Jurkat, Clone E6-1 (cell line): ENCODE results near the gene RSBN1. TPM values are rescaled to one million over a fixed set of nuclear protein-coding genes. Genes with fewer than 3 reads are reported as not detected.
"Not testable (repeated sequence)": the region's sequence is repeated elsewhere in the genome, so short reads cannot be mapped to it uniquely, and the experiment has no call there.

ENCODE experiments used
- DNase-seq: peaks from one replicate; pipeline ENCODE4 v3.0.0-alpha.2; 2011; ENCODE audit warnings: low read depth, low spot score
- H3K4me3 ChIP-seq: 2 replicates; pipeline ENCODE4 v1.5.1; 2011; ENCODE audit warnings: mild to moderate bottlenecking, low read length, control low read depth, moderate library complexity
- polyA plus RNA-seq: library from polyadenylated mRNA; unstranded; fragments of >200 nt; gene quantifications from one replicate; pipeline ENCODE4 v1.2.1, GENCODE V29; 2012; ENCODE audit warnings: missing spikeins; ENCODE audit not compliant: insufficient read length, insufficient read depth

The RSBN1 gene
- 12.8 TPM for polyA plus RNA-seq

DNA sequence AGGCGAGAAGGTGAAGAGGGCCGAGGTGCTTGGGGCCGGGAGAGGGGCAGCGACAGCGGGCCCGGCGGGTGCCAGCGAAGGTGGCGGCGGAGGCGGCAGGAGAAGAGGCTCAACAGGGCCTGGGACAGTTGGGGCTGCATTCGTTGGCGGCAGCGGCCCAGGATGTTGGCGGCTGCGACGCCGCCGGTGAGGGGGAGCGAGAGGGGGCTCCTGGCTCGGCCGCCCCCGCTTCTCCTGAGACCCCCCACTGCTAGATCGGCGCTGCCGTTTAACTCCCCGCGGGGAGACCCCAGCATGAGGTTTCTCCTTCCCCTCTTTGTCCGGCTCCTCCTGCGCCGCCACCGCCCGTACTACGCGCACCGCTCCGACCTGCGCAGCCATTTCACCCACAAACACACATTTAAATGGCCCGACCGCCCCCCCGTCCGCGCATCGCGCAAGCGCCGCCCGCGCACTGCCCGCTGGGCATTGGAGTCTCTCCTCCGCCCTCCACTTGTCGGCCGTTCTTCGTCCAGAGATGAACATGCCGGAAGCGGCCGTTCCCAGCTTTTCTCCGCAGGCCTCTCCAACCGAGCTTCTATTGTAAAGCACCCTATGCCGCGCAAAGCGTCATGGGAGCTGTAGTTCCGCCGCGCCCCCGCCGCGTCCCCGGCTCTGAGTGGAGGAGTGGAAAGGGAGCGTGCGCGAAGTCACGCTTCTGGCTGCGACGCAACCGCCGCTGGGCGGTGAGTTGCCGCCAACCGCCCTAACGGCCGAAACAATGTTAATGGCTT lies at the start of gene RSBN1:
Gene RSBN1 (minus strand): TSS at position 589 of the 773 bp plus-strand sequence. CDS start 64 bp downstream, at position 525.
- peak; percentile 98 for DNase-seq
- peak within 1 kb of the TSS; percentile 79 for H3K4me3 ChIP-seq

DNA sequence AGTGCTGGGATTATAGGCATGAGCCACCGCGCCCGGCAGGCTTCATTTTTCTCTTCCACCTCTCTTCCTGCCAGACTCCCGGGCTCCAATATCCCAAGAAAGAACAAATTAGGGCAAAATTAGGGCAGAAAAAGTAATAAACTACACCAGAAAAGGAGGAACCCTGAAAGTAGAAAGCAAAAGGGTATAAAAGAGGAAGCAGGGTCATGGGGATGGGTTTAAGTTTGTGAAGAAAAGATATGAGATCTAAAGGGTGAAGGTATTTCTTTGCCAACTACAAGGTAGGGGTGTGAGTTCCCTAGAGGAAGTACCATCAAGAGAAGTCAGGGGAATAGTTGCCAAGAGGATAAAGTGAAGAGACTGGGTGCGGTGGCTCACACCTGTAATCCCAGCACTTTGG lies 49.4 kb upstream of the RSBN1 start:
- no peak for DNase-seq
- H3K4me3 ChIP-seq: no peak overlapping the region

DNA sequence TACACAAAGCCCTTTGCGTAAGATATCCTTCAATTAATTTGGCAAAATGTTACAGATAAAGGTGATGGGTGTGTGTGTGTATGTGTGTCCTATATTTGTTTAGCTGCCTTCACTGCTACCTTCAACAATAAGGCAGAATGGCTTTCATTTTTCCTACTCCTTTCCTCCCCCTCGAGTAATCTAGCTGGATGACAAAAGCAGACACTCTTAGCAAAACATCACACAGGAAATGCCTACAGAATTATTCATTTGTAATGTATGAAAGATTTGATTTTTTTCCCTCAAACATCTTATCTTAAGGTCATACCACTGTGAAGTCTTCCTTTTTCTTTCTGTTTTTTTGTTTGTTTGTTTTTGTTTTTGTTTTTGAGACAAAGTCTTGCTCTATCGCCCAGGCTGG lies 48.6 kb upstream of the RSBN1 start:
- DNase-seq: no peak
- no peak overlapping the region for H3K4me3 ChIP-seq

DNA sequence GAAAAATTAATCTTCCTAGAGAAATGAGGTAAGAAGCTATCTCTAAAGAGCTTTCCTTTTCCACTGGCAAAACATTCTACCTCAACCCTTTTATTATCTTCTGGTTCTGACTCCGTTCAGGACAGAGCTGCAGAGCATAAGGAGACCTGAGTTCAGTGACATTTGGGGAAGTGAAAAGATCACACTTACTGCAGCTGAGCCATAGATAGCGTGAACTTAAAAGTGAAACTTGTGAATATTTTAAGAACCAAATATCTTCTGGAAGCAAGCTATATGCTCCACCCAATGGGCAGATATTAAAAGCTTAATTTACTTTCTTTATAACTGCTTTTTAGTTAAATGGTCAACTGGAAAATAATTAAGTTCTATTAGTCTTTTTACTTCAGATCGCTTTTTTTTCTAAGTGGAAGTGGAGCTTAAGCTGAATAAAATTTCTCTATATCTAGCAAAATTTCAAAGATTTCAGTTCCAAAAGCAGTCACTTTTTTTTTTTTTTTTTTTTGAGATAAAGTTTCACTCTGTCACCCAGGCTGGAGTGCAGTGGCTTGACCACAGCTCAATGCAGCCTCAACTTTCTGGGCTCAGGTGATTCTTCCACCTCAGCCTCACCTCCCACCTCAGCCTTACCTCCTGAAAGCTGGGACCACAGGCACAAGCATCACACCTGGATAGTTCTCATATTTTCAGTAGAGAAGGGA lies 47.4 kb upstream of the RSBN1 start:
- no peak for DNase-seq
- no peak overlapping the region for H3K4me3 ChIP-seq

DNA sequence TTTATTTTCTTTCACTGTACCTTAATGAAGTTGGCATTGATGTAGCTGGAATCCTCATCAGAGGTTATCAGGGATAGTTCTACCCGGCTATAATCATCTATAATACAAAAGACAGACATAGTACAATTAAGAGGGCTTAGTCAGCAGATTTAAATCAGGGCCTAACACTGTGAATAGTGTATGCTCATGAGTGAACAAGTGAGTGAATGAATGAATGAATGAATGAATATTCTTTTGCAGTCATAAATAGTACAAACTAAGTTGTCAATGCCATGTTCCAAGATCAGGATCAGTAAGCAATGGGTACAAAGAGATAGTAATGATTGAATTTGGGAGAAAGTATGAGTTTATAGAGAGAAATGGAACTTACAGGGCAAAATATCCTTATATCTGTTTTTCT lies 46.7 kb upstream of the RSBN1 start:
- no peak for DNase-seq
- H3K4me3 ChIP-seq: no peak overlapping the region

DNA sequence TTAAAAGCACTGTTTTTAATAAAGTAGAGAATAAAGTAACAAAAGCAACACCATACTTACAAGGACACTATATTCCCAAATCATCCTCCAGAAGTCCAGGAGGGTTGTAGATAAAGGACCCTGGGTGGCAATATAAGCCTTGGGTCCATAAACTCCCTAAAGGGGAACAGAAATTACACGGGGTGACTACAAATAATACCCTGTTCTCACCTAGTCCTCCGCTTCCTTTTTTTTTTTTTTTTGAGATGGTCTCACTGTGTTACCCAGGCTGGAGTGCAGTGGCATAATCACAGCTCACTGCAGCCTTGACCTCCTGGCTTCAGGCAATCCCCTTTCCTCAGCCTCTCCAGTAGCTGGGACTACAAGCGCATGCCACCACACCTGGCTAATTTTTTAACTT lies 46.1 kb upstream of the RSBN1 start:
- no peak for DNase-seq
- no peak overlapping the region for H3K4me3 ChIP-seq

DNA sequence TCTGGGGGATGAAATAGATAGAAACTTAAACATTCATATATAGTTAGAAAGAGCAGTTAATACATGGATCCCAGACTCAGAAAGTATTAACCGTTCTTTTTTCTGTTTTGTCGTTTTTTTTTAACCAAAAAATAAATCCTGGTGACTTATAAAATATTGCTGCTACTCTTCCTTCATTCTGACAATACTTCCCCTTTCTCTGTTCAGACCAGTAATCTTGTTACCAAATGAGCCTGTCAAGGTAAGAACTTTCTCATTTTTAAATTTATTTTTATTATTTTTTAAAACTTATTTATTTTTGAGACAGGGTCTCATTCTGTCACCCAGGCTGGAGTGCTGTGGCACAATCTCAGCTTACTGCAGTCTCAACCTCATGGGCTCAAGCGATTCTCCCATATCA lies 45.5 kb upstream of the RSBN1 start:
- no peak for DNase-seq
- no peak overlapping the region for H3K4me3 ChIP-seq

DNA sequence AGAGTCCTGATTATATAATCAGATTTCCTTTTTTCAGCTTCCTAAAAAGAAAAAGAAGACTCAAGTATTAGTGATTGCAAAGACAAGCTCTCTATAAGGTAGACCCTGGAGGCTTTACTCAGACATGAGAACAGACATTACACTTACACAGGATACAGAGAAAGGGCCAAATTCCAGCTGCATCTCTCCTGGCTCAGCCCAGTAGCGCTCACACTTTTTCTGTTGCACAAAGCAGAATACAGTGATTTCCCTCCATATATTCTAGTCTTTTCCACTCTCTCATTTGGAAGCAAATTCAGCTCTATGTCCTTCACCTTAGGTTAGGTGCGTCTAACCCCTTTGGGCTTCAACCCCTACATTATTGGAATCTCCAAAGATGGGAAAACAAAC lies 44.1 kb upstream of the RSBN1 start:
- DNase-seq: no peak

DNA sequence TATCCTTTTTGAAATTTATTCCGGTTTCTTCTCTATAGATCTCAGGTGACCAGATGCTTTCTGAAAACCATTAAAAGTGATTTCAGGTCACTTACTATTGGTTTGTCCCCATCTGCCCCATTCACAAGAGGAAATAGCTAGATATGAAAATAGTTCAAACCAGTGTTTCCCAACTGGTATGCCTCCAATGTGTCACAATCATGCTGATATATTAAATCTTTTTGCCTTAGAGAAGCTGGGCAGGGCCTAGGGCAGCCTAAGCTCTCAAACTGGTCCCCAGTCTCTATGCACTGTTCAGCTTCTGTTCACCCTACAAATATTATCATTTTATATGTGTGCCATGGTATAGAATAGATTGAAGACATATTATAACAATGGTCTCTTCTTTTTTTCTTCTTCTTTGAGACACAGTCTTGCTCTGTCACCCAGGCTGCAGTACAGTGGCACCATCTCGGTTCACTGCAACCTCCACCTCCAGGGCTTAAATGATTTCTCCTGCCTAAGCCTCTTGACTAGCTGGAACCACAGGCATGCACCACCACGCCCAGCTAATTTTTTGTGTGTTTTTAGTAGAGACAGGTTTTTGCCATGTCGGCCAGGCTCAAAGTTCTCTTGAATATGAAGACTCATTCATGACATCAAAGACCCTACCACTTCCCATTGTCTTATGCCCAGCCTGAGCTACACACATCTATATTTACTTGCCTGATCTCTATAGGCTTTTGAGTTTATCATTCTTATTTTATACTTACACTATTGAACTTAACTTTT lies 43.5 kb upstream of the RSBN1 start:
- no peak overlapping the region for H3K4me3 ChIP-seq
- DNase-seq: no peak

More for the DNA sequence above, 44.1 kb upstream of the RSBN1 start:
- H3K4me3 ChIP-seq: no peak overlapping the region

DNA sequence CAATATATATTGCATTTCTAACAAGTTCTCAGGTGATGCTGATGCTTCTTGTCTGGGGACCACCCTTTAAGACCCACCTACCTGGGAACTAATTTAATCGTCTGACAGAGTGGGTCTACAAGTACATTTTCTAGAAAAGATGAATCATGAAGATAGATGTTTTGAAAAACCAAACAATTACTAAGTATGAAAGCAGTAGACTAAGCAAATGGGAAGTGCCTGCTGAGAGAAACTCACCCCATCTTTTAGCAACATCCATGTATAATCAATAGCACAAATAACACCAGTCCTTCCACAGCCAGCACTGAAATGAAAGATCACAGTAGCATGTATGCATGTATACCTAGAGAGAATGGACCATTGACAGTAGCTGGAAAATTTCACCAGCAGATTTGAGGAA lies 42.0 kb upstream of the RSBN1 start:
- DNase-seq: no peak
- no peak overlapping the region for H3K4me3 ChIP-seq

DNA sequence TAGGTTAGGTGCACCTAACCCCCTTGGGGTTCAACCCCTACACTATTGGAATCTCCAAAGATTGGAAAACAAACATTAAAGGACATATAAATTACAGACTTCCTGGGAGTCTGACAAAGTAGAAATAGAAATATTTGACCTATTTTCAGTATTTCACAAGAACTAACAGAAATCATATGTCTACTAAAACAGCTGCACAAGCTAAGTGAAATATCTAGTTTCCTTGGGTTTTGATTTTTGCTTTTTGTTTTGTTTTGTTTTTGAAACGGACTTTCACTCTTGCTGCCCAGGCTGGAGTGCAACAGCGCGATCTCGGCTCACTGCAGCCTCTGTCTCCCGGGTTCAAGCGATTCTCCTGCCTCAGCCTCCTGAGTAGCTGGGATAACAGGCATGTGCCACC lies 40.4 kb upstream of the RSBN1 start:
- H3K4me3 ChIP-seq, DNase-seq: not testable (repeated sequence)

DNA sequence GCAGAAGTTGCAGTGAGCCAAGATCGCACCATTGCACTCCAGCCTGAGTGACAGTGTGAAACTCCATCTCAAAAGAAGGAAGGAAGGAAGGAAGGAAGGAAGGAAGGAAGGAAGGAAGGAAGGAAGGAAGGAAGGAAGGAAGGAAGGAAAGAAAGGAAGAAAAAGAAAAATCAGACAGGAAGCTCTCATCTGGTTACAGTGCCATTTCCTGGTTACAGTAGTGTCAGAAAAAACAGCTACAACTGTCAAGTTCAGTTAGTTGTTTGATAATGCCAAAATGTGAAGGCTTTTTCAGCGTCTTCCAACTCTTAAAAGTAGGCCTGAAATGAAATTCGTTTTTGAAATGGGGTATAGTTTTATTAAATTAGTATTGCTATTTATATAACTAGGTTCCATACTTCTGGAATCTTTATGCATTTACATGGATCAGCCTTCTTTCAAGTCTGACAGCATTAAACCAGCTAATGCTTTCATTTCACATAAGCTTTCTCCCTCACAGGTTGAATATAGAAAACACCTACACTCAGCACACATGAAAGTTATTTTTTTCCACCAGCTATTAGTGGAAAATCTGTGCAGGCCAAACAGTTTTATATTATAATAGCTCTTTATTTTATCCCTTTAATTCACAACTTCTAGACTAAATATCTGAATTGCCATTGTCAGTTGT lies 38.0 kb upstream of the RSBN1 start:
- no peak for DNase-seq
- H3K4me3 ChIP-seq: no peak overlapping the region

DNA sequence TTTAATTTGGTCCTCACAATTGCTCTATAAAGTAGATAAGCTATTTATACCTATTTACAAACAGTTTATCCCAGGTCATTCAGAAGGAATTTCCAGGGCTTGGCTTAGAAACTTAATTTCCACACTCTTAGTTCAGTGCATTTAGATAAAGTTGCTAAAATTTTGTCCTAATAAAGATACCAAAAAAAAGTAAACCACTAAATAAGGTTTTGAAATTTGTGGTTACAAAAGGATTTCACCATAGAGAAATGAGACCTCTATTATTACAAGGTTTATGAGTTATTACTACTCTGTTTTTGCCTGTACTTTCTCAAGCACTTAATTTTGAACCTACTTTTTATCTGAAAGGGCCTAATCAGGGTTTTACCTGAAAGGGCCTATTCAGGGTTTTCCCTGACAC lies 36.8 kb upstream of the RSBN1 start:
- H3K4me3 ChIP-seq: no peak overlapping the region
- DNase-seq: no peak

DNA sequence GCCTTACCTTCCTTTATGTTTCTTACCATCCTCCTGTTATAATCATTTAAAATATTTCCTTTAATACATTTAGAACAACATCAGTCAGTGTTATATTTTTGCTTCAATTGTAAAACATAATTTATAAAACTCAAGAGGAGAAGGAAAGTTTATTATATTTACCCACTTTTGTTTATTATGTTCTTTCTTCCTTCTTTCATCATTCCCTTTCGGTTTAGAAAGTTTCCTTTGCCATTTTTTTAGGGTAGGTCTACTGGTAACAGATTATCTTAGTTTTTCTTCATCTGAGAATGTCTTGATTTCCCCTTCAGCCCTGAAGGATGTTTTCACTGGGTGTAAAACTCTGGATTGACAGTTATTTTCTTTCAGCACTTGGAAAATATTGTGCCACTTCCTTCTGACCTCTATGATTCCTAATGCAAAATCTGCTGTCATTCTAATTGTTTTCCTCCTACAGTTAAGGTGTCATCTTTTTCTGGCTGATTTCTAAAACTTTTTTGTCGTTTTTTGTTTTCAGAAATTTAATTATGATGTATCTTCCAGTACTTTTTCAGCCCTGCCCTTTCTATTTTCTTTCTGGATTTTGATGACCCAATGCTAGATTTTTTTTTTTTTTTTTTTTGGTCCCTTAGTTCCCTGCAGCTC lies 34.2 kb upstream of the RSBN1 start:
- DNase-seq: no peak

DNA sequence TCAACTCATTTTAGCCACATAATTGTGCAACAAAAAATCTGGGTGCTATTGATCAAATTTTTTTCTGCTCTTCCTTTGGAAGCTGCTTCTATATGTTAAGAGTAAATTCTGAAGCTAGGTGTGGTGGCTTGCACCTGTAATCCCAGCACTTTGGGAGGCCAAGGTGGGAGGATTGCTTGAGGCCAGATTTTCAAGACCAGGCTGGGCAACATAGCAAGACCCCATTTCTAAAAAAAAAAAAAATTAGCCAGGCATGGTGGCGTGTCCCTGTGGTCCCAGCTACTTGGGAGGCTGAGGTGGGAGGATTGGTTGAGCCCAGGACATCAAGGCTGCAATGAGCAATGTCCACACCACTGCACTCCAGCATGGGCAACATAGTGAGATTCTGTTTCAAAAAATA lies 24.3 kb upstream of the RSBN1 start:
- H3K4me3 ChIP-seq: no peak overlapping the region
- no peak for DNase-seq

More for the DNA sequence above, 34.2 kb upstream of the RSBN1 start:
- no peak overlapping the region for H3K4me3 ChIP-seq

DNA sequence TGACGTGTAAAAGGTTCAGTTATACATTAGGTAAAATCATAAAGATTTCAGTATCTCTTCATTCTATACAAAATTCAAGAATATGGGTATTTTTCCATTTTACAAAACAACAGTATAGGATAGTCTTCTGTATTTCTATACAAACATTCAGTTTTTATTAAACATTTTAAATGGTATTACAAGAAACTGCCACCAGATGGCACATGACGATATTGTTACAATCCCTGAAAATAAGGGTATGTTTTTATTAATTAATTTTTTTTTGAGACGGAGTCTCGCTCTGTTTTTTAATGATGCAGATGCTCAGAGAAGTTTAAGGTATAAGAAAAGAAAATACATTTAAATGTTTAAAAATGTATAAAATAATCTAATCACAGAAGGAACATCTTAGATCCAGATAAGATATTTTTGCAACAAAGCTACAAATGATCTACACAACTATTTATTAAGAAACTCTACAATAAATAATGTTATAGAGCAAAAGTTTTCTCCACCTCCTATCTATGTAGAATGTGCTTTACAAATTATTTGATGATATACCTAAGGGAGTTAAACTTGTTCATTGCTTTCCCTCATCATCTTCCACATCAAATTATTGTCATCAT lies 23.5 kb upstream of the RSBN1 start:
- peak; percentile 57 for DNase-seq

DNA sequence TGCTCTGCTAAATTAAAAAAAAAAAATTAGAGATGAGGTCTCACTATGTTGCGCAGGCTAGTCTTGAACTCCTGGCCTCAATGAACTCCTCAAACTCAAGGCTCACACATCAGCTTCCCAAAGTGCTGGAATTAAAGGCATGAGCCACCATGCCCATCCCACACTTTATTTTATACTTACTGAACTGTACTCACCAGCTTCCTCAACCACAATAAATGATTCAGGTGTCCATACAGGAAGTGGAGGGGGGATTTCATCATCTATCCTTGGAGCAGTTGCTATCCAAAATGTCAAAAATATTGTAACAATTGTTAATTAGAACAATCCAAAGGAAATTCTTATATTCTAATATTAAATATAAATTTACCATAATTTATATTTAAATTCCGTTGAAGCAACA lies 22.4 kb upstream of the RSBN1 start:
- DNase-seq: no peak
- no peak overlapping the region for H3K4me3 ChIP-seq

More for the DNA sequence above, 23.5 kb upstream of the RSBN1 start:
- no peak overlapping the region for H3K4me3 ChIP-seq

DNA sequence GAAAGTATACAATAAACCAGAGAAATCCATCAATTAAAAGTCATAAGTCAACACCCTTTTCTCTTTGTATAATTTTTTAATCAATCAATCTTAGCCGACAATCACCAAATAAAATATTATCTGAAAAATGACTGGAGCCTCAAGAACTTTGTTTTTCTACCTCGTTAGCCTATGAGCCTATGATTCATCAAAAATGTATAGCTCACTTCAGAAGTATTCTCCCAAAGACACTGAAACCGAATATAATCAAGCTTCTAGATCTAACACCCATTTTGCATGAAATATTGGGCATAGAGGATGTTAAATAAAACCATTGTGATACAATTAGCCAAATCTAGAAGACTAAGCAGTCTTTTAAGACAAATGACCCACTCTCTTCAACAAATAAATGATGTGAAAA lies 17.8 kb upstream of the RSBN1 start:
- DNase-seq: no peak
- no peak overlapping the region for H3K4me3 ChIP-seq

DNA sequence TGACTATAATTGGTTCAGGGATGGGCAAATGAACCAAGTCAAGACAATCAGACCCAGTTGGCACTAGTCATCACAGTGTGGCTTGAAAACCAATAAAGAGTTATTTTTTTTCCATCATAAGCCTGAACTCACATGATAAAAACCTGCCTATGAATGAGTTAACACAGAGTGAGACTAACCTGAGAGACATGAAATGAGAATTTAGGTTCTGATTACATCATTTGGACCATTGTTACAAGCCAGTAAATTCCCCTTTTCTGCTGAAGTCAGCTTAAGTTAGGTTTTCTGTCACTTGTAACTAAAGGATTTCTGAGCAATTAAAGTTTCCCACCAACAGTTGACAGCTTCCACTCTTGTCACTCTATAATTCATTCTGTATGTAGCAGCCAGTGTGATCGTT lies 9.6 kb upstream of the RSBN1 start:
- no peak overlapping the region for H3K4me3 ChIP-seq
- no peak for DNase-seq
